Mucosa of descending colon (tissue), 3 donors: ENCODE data around the gene PSMA7. TPM values are rescaled to one million over a fixed set of nuclear protein-coding genes. Genes with fewer than 3 reads are reported as not detected.

Source experiments
- ATAC-seq: fragments of 200-7000 bp; cut with Tn5 transposase; one replicate; pipeline ENCODE4 v1.9.1; 2020; ENCODE audit warnings: mild to moderate bottlenecking, moderate library complexity
- DNase-seq, 3 donors: peaks; one replicate each; pipeline ENCODE4 v3.0.0-alpha.2; 2020
- H3K36me3 ChIP-seq: fragments of 200-600 bp; one replicate; pipeline ENCODE4 v1.8.0; 2021; ENCODE audit warnings: low read depth, mild to moderate bottlenecking
- H3K4me1 ChIP-seq: fragments of 200-600 bp; one replicate; pipeline ENCODE4 v1.8.0; 2021; ENCODE audit warnings: low read depth, mild to moderate bottlenecking
- H3K4me3 ChIP-seq: fragments of 200-600 bp; one replicate; pipeline ENCODE4 v1.8.0; 2021; ENCODE audit warnings: mild to moderate bottlenecking
- H3K9me3 ChIP-seq: fragments of 200-600 bp; one replicate; pipeline ENCODE4 v1.8.0; 2021; ENCODE audit warnings: mild to moderate bottlenecking
- intact Hi-C, 2 donors: fragments of 100-400 bp; cut with DNase I in 1 of 2; cut with micrococcal nuclease in 1 of 2; formaldehyde crosslinking; loops; one replicate each; pipeline versions ENCODE4 v1.11.0 to v1.11.1; 2022; cut with DNase I, micrococcal nuclease
- long read RNA-seq, 2 donors: library from polyadenylated mRNA; unstranded; transcript quantifications; one replicate each; pipeline ENCODE4 v2.0.0, GENCODE V29; 2019 to 2021
- total RNA-seq, 3 donors: library from RNA; stranded (reverse); fragmentation: NEBNext Ultra II Directional in 2 of 3; extraction: Animal tissue kit (Norgen Biotek cat#: 25700) in 2 of 3; gene quantifications; one replicate each; pipeline versions ENCODE4 v1.2.1 to v1.2.4, GENCODE V29; 2021 to 2023
- TF ChIP-seq, protein P1 (sequence below): fragments of 200-600 bp; IDR thresholded peaks from one replicate; pipeline ENCODE4 v1.8.0; 2022; ENCODE audit warnings: antibody characterized with exemption, mild to moderate bottlenecking
- donor health status: DM: no; HTN: no; CAD: no; lungs with moderate emphysema.
- donor health status: DM: no; HTN: no; CAD: no.
- donor health status: DM: no; HTN: yes; CAD: no.

PSMA7 gene
- total RNA-seq, result 100 to 1,000 TPM; 129 to 197 (median 194) TPM
- long read RNA-seq, donor 1, transcript PSMA7-206 (4 exons, 548 nt), result minor isoform, 177 of 417 reads
- long read RNA-seq, donor 1, transcript PSMA7-203 (7 exons, 996 nt), result major isoform, 220 of 417 reads
- long read RNA-seq, donor 1, partial matches to known transcripts, result 3 of 417 reads
- long read RNA-seq, donor 1, other reads (novel, unspliced or antisense), result 12 of 417 reads
- long read RNA-seq, donor 2, transcript PSMA7-203 (7 exons, 996 nt), result major isoform, 274 of 375 reads
- long read RNA-seq, donor 2, transcript PSMA7-206 (4 exons, 548 nt), result minor isoform, 80 of 375 reads
- long read RNA-seq, donor 2, partial matches to known transcripts, result 7 of 375 reads
- long read RNA-seq, donor 2, other reads (novel, unspliced or antisense), result 8 of 375 reads

DNA sequence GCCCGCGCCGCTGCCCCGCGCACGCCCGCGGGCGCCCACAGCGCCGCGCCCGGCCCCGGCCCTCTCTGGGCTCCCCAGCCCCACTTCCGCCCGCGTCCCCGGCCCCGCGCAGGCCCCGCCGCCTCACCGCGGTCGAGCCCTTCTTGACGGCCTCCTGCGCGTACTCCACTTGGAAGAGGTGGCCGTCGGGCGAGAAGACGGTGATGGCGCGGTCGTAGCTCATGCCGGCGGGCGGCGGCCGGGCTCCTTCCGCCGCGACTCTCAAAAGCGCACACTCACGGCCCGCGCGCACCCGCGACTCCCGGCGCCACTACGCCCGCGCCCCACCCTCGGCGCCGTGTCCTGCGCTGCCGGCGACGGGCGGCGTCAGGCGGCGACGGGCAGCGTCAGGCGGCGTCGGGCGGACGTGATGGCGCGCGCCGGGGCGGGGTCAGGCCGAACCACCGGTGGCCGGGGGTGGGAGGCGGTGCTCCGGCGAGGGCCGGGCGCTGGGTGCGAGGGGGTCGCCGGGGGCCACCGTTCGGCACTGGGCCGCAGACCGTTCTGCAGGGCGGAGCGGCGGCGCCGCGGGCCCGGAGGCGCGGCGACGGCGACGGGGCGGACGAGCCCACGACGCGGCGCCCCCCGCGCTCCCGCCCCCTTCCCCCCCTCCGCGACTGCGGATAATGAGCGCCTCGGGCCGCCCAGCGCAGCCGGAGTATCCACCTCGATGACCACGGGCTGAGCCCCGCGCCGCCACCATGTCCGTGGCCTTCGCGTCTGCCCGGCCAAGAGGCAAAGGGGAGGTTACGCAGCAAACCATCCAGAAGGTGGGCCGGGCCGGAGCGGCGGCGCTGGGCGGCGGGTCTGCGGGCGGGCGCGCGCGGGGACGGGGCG lies at the start of gene PSMA7, which contains the start of gene SS18L1:
Gene PSMA7 (minus strand): TSS at position 314 of the 876 bp plus-strand sequence. CDS start 91 bp downstream, at position 223.
Gene SS18L1 (plus strand): TSS at position 689 of the 876 bp plus-strand sequence. CDS start 52 bp downstream, at position 741.
- Histone ChIP-seq H3K9me3 (no peaks in the 10 kb centered on the region), H3K36me3 (peaks cover 7% of the 10 kb centered on the region), H3K4me1 (peaks cover 20% of the 10 kb centered on the region), H3K4me3 (peak within 1 kb of the TSS; percentile 95)
- TF ChIP-seq, protein P1, sequence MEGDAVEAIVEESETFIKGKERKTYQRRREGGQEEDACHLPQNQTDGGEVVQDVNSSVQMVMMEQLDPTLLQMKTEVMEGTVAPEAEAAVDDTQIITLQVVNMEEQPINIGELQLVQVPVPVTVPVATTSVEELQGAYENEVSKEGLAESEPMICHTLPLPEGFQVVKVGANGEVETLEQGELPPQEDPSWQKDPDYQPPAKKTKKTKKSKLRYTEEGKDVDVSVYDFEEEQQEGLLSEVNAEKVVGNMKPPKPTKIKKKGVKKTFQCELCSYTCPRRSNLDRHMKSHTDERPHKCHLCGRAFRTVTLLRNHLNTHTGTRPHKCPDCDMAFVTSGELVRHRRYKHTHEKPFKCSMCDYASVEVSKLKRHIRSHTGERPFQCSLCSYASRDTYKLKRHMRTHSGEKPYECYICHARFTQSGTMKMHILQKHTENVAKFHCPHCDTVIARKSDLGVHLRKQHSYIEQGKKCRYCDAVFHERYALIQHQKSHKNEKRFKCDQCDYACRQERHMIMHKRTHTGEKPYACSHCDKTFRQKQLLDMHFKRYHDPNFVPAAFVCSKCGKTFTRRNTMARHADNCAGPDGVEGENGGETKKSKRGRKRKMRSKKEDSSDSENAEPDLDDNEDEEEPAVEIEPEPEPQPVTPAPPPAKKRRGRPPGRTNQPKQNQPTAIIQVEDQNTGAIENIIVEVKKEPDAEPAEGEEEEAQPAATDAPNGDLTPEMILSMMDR, result no peak
- DNase-seq (peak; percentile 85 to 92 (median 92)), ATAC-seq (peak; percentile 94)
- intact Hi-C loops, result loop anchor here in 1 of 2 donors (5.0 to 10.0 kb wide), 2 partner anchors 81 to 129 kb away; no protein-coding TSS in a partner anchor

DNA sequence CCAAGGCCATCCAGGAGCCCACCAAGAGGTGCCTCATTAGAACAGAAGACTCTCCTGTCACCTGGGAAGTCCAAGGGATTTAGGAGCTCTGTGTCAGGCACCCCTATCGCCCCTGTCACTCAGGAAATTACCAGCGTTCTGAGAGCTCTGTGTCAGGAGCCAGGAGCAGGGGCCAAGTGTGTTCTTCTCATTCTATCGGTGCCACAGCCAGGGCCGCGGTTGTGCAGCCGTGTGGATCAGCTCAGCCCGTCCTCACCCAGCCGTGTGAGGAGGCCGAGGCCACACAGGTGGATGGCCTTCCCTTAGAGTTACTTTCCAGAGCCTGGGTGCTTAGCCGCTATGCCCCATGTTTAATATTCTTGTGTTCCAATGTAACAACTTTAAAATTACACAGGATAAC lies 49.4 kb upstream of the PSMA7 start:
- TF ChIP-seq, protein P1, result no peak
- H3K36me3 ChIP-seq, result no peaks in the 10 kb centered on the region
- no peaks in the 10 kb centered on the region for H3K9me3 ChIP-seq
- H3K4me1 ChIP-seq, result no peaks in the 10 kb centered on the region
- DNase-seq, result peak in 1 of 3 donors; percentile 21
- intact Hi-C loops, result no loop called here
- no peak for ATAC-seq
- H3K4me3 ChIP-seq, result no peak overlapping the region

DNA sequence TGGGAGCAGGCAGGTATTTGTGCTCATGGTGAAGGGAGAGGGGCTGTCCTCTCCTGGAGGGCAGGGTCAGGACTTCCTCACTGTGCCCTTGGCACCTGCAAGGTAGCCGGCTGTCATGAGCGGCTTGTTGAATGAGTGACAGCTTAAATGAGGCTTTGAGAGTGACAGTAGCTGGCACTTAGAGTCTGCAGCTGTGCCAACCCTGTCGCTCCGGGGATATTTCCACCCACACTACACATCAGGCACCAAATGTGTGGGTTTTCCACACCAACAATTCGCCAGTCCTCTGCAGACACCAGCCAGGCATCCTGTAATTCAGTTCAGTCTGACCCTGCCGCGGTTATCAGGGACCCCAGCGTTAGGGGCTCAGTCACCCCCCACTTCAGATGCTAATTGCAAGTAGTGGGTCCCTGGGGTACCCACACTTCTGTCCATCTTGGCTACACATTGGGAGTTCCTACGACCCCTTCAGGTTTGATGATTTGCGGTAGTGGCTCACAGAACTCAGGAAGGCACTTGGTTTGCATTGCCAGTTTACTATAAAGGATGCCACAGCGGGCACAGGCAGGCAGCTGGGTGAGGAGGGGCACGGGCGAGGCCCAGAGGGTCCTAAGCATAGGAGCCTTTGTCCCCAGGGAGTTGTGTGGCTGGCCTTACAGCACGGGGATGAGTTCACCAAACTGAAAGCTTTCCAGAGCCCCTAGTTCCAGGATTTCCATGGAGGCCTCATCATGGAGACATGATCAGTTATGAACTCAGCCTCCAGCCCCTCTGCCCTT lies 48.8 kb upstream of the PSMA7 start:
- DNase-seq, result peak in 1 of 3 donors; percentile 21
- Histone ChIP-seq H3K9me3 (no peaks in the 10 kb centered on the region), H3K4me3 (no peak overlapping the region), H3K36me3 (no peaks in the 10 kb centered on the region), H3K4me1 (peaks cover 4% of the 10 kb centered on the region)
- TF ChIP-seq, protein P1, result no peak
- no peak for ATAC-seq
- intact Hi-C loops, result no loop called here

DNA sequence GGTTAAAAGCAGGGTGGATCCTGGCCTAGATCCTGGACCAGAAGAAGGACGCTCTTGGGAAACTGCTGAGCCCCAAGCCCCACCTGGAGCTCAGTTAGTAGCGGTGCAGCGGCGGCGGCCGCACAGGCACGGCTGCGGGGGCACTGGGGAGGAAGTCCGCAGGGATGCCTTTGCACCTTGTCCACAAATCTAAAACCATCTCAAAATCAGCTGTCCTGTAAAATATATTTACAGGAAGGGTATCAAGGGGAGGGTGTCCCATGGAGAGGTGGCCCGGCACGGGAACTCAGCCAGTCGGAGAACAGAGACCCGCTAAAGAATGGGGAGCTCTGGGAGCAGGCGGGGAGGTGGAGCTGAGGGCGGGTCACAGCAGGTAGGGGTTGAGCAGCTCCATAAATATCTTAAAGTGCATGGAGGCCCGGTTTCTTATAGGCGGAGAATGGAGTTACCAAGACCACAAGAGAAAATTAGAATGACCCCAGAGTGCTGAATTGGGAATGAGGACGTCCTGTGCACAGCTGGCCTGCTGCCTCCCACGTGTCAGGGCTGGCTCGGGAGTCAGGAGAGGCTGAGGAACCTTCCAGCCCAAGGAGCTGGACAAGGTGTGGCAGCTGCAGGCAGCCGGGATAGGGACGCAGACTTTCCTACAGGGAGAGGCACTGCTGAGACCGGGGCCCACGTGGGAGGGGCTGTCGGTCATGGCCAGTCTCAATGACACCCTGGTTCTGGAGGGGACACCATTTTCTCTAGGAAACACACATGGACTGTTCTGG lies 47.6 kb upstream of the PSMA7 start:
- Histone ChIP-seq H3K4me3 (no peak overlapping the region), H3K4me1 (peaks cover 4% of the 10 kb centered on the region), H3K9me3 (no peaks in the 10 kb centered on the region), H3K36me3 (no peaks in the 10 kb centered on the region)
- no peak for ATAC-seq
- peak in 1 of 3 donors; percentile 36 for DNase-seq
- TF ChIP-seq, protein P1, result no peak
- intact Hi-C loops, result no loop called here
